K562 (cell line): ENCODE data around the gene UQCRC2. TPM values are rescaled to one million over a fixed set of nuclear protein-coding genes. Genes with fewer than 3 reads are reported as not detected.

Source experiments
- BCOR ChIP-seq: fragments of 450-650 bp; IDR thresholded peaks from 2 replicates; pipeline ENCODE4 v1.6.1; 2016
- CREB1 ChIP-seq, 2 experiments: sonication (generic) in 1 of 2; formaldehyde crosslinking in 1 of 2; IDR thresholded peaks; 2 replicates each; pipeline versions ENCODE4 v1.6.1 to v1.8.0; 2012 to 2022; ENCODE audit warnings: inconsistent platforms in 1 of 2, mild to moderate bottlenecking in 1 of 2, missing genetic modification reagents in 1 of 2, moderate library complexity in 1 of 2
- FOXM1 ChIP-seq, 2 experiments: fragments of 450-650 bp in 1 of 2; sonication (generic) in 1 of 2; formaldehyde crosslinking in 1 of 2; IDR thresholded peaks; 2 replicates each; pipeline versions ENCODE4 v1.6.1 to v1.9.0; 2017 to 2022; ENCODE audit warnings: low read depth in 2 of 2, mild to moderate bottlenecking in 2 of 2, missing genetic modification reagents in 1 of 2, moderate library complexity in 1 of 2
- GABPB1 ChIP-seq: sonication (generic); formaldehyde crosslinking; IDR thresholded peaks from 2 replicates; pipeline ENCODE4 v1.8.0; 2022; ENCODE audit warnings: mild to moderate bottlenecking, missing genetic modification reagents
- HCFC1 ChIP-seq: IDR thresholded peaks from 2 replicates; pipeline ENCODE4 v1.6.1; 2012; ENCODE audit warnings: low read depth, low read length, improper control_type of control experiment
- MXI1 ChIP-seq: IDR thresholded peaks from 2 replicates; pipeline ENCODE4 v1.6.1; 2011; ENCODE audit warnings: low read depth, mild to moderate bottlenecking, improper control_type of control experiment, low read length
- NCOA6 ChIP-seq: fragments of 450-650 bp; IDR thresholded peaks from 2 replicates; pipeline ENCODE4 v1.6.1; 2017; ENCODE audit warnings: mild to moderate bottlenecking
- RAD21 ChIP-seq, 2 experiments: fragments of 250-450 bp in 1 of 2; fragments of 450-650 bp in 1 of 2; sonication (Bioruptor Pico) in 1 of 2; formaldehyde crosslinking in 1 of 2; IDR thresholded peaks in 1 of 2; conservative IDR thresholded peaks in 1 of 2; 2 replicates each; pipeline versions ENCODE4 v1.4.0 to v1.8.0; 2020 to 2022; ENCODE audit warnings: mild to moderate bottlenecking in 2 of 2, moderate library complexity in 1 of 2
- RUNX1 ChIP-seq: sonication (generic); IDR thresholded peaks from 2 replicates; pipeline ENCODE4 v1.6.1; 2016; ENCODE audit warnings: antibody characterized with exemption, low read depth
- WHSC1 ChIP-seq: IDR thresholded peaks from one replicate; pipeline ENCODE4 v1.6.1; 2012; ENCODE audit warnings: low read length, control low read depth, inconsistent platforms
- ZNF175 ChIP-seq: fragments of 200-800 bp; sonication (Bioruptor generic); IDR thresholded peaks from 2 replicates; pipeline ENCODE4 v1.6.1; 2016; ENCODE audit warnings: low read depth, mild to moderate bottlenecking, missing genetic modification characterization, missing compliant biosample characterization
- polyA plus RNA-seq, 8 experiments: library from polyadenylated mRNA; depleted of rRNA in 4 of 8; stranded (reverse) in 5 of 8; unstranded in 3 of 8; fragments of >200 nt; fragmentation: Nextera tagmentation in 2 of 8; fragmentation: Illumina TruSeq in 1 of 8; extraction: Ambion mirVana in 2 of 8; extraction: Trizol in 1 of 8; gene quantifications; 2 replicates each; pipeline versions ENCODE4 v1.2.1 to v1.2.3, GENCODE V29; 2011 to 2014; ENCODE audit warnings: inconsistent platforms in 1 of 8, missing spikeins in 1 of 8
- total RNA-seq, 7 experiments: library from RNA; depleted of rRNA in 6 of 7; stranded (reverse); fragments of >200 nt in 6 of 7; fragmentation: Illumina TruSeq in 2 of 7; extraction: Trizol in 2 of 7; gene quantifications; 2 replicates each; pipeline versions ENCODE4 v1.2.1 to v1.2.3, GENCODE V29; 2011 to 2021; ENCODE audit warnings: low replicate concordance in 1 of 7
- TF ChIP-seq, protein P1 (sequence below): conservative IDR thresholded peaks from 2 replicates; pipeline ENCODE4 v1.6.1; 2011; ENCODE audit warnings: low read depth, mild to moderate bottlenecking, low read length; ENCODE audit not compliant: control insufficient read depth
- TF ChIP-seq, protein P2 (sequence below): fragments of 450-650 bp; IDR thresholded peaks from one replicate; pipeline ENCODE4 v1.6.1; 2018; ENCODE audit warnings: mild to moderate bottlenecking, moderate library complexity; ENCODE audit not compliant: partially characterized antibody
- TF ChIP-seq, protein P3 (sequence below): fragments of 150-350 bp; conservative IDR thresholded peaks from 2 replicates; pipeline ENCODE4 v1.6.1; 2014; ENCODE audit warnings: low read length
- TF ChIP-seq, protein P4 (sequence below): sonication (generic); formaldehyde crosslinking; IDR thresholded peaks from 2 replicates; pipeline ENCODE4 v1.8.1; 2023; ENCODE audit warnings: mild to moderate bottlenecking, missing genetic modification reagents
- TF ChIP-seq, protein P5 (sequence below): fragments of 450-650 bp; IDR thresholded peaks from 2 replicates; pipeline ENCODE4 v1.6.1; 2016; ENCODE audit warnings: antibody characterized with exemption
- TF ChIP-seq, protein P6 (sequence below): fragments of 450-650 bp; formaldehyde crosslinking; IDR thresholded peaks from 2 replicates; pipeline ENCODE4 v1.4.0; 2022; ENCODE audit warnings: missing genetic modification characterization

The UQCRC2 gene
- total and polyA plus RNA-seq, 9 of the 15 experiments (the other 6 are each of a cell fraction or from before 2014, with no cell fraction given): 177 to 516 (median 319) TPM

DNA sequence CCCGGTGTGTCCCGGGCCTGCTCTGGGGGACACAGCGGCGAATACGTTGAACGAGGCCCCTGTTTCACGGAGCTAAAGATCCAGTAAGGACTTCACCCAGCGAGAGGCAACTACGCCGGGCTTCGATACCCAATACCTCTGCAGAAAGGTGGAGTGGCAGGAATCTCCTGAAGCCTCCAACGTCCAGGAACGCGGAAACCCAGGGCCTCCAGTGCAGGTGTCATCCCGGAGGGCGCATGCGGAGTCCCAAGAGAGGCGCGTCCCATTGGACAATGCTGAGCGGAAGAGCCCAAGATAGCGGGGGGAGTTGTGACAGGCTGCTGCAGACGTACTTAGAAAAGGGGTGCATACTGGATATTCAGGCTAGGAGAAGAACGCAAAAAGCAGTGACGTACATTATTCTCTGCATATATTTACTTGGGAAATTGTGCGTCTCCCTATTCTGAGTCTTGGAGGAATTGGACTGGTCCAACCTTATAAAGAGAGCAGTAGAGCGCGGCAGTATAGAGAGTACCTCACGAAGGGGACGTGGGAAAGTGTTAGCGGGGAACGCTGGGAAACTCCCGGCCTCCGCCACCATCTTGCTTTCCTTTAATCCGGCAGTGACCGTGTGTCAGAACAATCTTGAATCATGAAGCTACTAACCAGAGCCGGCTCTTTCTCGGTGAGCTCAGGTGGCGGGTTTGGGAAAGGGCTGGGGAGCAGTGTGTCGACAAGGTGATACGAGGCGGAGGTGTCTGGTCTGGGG is at the start of gene UQCRC2 (continued):
- TF ChIP-seq, protein P1, sequence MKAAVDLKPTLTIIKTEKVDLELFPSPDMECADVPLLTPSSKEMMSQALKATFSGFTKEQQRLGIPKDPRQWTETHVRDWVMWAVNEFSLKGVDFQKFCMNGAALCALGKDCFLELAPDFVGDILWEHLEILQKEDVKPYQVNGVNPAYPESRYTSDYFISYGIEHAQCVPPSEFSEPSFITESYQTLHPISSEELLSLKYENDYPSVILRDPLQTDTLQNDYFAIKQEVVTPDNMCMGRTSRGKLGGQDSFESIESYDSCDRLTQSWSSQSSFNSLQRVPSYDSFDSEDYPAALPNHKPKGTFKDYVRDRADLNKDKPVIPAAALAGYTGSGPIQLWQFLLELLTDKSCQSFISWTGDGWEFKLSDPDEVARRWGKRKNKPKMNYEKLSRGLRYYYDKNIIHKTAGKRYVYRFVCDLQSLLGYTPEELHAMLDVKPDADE: peak; percentile 32; the same call in 1 of the 2 replicates
- TF ChIP-seq HCFC1 (peak; percentile 78), NCOA6 (no peak), WHSC1 (no peak), MXI1 (peak; percentile 12; the same call in 1 of the 2 replicates), ZNF175 (peak; percentile 62; the same call in 1 of the 2 replicates), GABPB1 (no peak), BCOR (no peak), RAD21 (CRISPR knock-in tag; conservative IDR thresholded peaks at IDR 0.05 in 1 of 2, IDR thresholded peaks at IDR 0.05 in 1 of 2) (no peak), FOXM1 (IDR thresholded peaks at IDR 0.05; ENCODE audit: low read depth) (no peak; the same call in 1 of the 2 replicates), FOXM1 (CRISPR knock-in tag; IDR thresholded peaks at IDR 0.05; ENCODE audit: low read depth) (no peak), RUNX1 (no peak), CREB1 (IDR thresholded peaks at IDR 0.05) (peak; percentile 71), CREB1 (CRISPR knock-in tag; IDR thresholded peaks at IDR 0.05) (peak; percentile 80)
- TF ChIP-seq, protein P2, sequence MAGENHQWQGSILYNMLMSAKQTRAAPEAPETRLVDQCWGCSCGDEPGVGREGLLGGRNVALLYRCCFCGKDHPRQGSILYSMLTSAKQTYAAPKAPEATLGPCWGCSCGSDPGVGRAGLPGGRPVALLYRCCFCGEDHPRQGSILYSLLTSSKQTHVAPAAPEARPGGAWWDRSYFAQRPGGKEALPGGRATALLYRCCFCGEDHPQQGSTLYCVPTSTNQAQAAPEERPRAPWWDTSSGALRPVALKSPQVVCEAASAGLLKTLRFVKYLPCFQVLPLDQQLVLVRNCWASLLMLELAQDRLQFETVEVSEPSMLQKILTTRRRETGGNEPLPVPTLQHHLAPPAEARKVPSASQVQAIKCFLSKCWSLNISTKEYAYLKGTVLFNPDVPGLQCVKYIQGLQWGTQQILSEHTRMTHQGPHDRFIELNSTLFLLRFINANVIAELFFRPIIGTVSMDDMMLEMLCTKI: no peak
- TF ChIP-seq, protein P3, sequence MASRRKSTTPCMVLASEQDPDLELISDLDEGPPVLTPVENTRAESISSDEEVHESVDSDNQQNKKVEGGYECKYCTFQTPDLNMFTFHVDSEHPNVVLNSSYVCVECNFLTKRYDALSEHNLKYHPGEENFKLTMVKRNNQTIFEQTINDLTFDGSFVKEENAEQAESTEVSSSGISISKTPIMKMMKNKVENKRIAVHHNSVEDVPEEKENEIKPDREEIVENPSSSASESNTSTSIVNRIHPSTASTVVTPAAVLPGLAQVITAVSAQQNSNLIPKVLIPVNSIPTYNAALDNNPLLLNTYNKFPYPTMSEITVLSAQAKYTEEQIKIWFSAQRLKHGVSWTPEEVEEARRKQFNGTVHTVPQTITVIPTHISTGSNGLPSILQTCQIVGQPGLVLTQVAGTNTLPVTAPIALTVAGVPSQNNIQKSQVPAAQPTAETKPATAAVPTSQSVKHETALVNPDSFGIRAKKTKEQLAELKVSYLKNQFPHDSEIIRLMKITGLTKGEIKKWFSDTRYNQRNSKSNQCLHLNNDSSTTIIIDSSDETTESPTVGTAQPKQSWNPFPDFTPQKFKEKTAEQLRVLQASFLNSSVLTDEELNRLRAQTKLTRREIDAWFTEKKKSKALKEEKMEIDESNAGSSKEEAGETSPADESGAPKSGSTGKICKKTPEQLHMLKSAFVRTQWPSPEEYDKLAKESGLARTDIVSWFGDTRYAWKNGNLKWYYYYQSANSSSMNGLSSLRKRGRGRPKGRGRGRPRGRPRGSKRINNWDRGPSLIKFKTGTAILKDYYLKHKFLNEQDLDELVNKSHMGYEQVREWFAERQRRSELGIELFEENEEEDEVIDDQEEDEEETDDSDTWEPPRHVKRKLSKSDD: peak; percentile 48; the same call in 1 of the 2 replicates
- TF ChIP-seq, protein P4, sequence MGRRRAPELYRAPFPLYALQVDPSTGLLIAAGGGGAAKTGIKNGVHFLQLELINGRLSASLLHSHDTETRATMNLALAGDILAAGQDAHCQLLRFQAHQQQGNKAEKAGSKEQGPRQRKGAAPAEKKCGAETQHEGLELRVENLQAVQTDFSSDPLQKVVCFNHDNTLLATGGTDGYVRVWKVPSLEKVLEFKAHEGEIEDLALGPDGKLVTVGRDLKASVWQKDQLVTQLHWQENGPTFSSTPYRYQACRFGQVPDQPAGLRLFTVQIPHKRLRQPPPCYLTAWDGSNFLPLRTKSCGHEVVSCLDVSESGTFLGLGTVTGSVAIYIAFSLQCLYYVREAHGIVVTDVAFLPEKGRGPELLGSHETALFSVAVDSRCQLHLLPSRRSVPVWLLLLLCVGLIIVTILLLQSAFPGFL (CRISPR knock-in tag): no peak
- TF ChIP-seq, protein P5, sequence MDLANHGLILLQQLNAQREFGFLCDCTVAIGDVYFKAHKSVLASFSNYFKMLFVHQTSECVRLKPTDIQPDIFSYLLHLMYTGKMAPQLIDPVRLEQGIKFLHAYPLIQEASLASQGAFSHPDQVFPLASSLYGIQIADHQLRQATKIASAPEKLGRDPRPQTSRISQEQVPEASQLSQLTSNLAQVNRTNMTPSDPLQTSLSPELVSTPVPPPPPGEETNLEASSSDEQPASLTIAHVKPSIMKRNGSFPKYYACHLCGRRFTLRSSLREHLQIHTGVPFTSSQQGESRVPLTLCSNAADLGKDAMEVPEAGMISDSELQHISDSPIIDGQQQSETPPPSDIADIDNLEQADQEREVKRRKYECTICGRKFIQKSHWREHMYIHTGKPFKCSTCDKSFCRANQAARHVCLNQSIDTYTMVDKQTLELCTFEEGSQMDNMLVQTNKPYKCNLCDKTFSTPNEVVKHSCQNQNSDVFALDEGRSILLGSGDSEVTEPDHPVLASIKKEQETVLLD: no peak
- TF ChIP-seq, protein P6, sequence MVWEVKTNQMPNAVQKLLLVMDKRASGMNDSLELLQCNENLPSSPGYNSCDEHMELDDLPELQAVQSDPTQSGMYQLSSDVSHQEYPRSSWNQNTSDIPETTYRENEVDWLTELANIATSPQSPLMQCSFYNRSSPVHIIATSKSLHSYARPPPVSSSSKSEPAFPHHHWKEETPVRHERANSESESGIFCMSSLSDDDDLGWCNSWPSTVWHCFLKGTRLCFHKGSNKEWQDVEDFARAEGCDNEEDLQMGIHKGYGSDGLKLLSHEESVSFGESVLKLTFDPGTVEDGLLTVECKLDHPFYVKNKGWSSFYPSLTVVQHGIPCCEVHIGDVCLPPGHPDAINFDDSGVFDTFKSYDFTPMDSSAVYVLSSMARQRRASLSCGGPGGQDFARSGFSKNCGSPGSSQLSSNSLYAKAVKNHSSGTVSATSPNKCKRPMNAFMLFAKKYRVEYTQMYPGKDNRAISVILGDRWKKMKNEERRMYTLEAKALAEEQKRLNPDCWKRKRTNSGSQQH (CRISPR knock-in tag): no peak
